Testis (tissue), 3 donors: Measurements from ENCODE around the gene KLHL11. TPM values are rescaled to one million over a fixed set of nuclear protein-coding genes. Genes with fewer than 3 reads are reported as not detected.

Experiments used
- DNase-seq: peaks from one replicate; pipeline ENCODE4 v3.0.0-alpha.2; 2019
- H3K27ac ChIP-seq, 2 donors: fragments of 200-600 bp; sonication (generic); one replicate each; pipeline ENCODE4 v1.5.1; 2019
- H3K27me3 ChIP-seq: fragments of 200-600 bp; sonication (generic); one replicate; pipeline ENCODE4 v1.5.1; 2019
- H3K36me3 ChIP-seq: fragments of 200-600 bp; sonication (generic); one replicate; pipeline ENCODE4 v1.5.1; 2017; ENCODE audit warnings: low read depth; ENCODE audit errors: missing control alignments
- H3K4me1 ChIP-seq: fragments of 200-600 bp; sonication (generic); one replicate; pipeline ENCODE4 v1.5.1; 2019
- H3K4me3 ChIP-seq, 2 donors: fragments of 200-600 bp; sonication (generic); one replicate each; pipeline ENCODE4 v1.5.1; 2017 to 2019
- H3K9me3 ChIP-seq: fragments of 200-600 bp; sonication (generic); one replicate; pipeline ENCODE4 v1.5.1; 2017
- POLR2A ChIP-seq: fragments of 450-650 bp; IDR thresholded peaks from one replicate; pipeline ENCODE4 v1.6.1; 2017; ENCODE audit warnings: antibody characterized with exemption, mild to moderate bottlenecking, moderate library complexity
- WGBS, 2 donors: methylation state at CpG; one replicate each; pipeline ENCODE4 v1.1.5; 2018; 5-methylcytosine and 5-hydroxymethylcytosine counted together
- intact Hi-C: fragments of 100-400 bp; cut with DNase I; formaldehyde crosslinking; loops from one replicate; pipeline ENCODE4 v1.15.1; 2023; ENCODE audit warnings: low total_unique reads
- polyA plus RNA-seq: library from polyadenylated mRNA; stranded (reverse); fragments of 350-450 nt; fragmentation: Illumina TruSeq; extraction: RNeasy Lipid Tissue Mini Kit (QIAGEN cat#74804); gene quantifications from one replicate; pipeline ENCODE4 v1.2.3, GENCODE V29; 2014; ENCODE audit warnings: low read depth, low replicate concordance; ENCODE audit not compliant: insufficient read depth
- total RNA-seq, 2 donors: library from RNA; depleted of rRNA; stranded (reverse); fragments of >200 nt; gene quantifications; one replicate each; pipeline ENCODE4 v1.2.3, GENCODE V29; 2016
- TF ChIP-seq, protein P1 (sequence below), 3 experiments: fragments of 450-650 bp in 2 of 3; fragments of 200-600 bp in 1 of 3; sonication (generic) in 1 of 3; IDR thresholded peaks; one replicate each; pipeline ENCODE4 v1.5.1; 2016 to 2019; ENCODE audit warnings: antibody characterized with exemption in 3 of 3, mild to moderate bottlenecking in 2 of 3, moderate library complexity in 1 of 3

KLHL11 gene
- total and polyA plus RNA-seq, 3 donors from 2014 or later = 28.2 to 70.2 (median 61.3) TPM

DNA sequence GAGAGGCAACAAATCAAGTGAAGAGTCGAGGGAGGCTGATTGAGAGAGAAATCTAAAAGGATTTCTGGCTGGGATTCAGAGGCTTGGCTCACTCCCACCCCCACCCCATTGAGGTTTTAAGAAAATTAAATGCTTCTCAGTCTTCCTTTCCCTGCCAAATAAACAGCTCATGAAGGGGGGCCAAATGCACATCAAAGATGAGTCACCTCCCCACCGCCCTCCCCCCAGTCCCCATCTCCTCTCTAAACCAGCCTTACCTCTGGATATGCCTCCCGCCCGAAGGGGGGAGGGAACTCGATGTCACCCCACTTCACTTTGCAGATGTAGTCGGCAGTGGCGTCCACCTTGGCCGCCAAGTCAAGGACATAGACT, 41.9 kb upstream of the KLHL11 start:
- 83 to 84% methylated on average over 8 of the region's 8 CpGs for WGBS, 2 donors
- no peaks in the 10 kb centered on the region for H3K27me3 ChIP-seq
- H3K9me3 ChIP-seq = no peaks in the 10 kb centered on the region
- H3K4me3 ChIP-seq = no peak overlapping the region
- H3K36me3 ChIP-seq = no peaks in the 10 kb centered on the region
- no peak for DNase-seq
- intact Hi-C loops = no loop called here
- H3K4me1 ChIP-seq = no peaks in the 10 kb centered on the region
- no peak overlapping the region for H3K27ac ChIP-seq
- TF ChIP-seq POLR2A = no peak
- TF ChIP-seq, protein P1, sequence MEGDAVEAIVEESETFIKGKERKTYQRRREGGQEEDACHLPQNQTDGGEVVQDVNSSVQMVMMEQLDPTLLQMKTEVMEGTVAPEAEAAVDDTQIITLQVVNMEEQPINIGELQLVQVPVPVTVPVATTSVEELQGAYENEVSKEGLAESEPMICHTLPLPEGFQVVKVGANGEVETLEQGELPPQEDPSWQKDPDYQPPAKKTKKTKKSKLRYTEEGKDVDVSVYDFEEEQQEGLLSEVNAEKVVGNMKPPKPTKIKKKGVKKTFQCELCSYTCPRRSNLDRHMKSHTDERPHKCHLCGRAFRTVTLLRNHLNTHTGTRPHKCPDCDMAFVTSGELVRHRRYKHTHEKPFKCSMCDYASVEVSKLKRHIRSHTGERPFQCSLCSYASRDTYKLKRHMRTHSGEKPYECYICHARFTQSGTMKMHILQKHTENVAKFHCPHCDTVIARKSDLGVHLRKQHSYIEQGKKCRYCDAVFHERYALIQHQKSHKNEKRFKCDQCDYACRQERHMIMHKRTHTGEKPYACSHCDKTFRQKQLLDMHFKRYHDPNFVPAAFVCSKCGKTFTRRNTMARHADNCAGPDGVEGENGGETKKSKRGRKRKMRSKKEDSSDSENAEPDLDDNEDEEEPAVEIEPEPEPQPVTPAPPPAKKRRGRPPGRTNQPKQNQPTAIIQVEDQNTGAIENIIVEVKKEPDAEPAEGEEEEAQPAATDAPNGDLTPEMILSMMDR (IDR thresholded peaks at IDR 0.05) = no peak

DNA sequence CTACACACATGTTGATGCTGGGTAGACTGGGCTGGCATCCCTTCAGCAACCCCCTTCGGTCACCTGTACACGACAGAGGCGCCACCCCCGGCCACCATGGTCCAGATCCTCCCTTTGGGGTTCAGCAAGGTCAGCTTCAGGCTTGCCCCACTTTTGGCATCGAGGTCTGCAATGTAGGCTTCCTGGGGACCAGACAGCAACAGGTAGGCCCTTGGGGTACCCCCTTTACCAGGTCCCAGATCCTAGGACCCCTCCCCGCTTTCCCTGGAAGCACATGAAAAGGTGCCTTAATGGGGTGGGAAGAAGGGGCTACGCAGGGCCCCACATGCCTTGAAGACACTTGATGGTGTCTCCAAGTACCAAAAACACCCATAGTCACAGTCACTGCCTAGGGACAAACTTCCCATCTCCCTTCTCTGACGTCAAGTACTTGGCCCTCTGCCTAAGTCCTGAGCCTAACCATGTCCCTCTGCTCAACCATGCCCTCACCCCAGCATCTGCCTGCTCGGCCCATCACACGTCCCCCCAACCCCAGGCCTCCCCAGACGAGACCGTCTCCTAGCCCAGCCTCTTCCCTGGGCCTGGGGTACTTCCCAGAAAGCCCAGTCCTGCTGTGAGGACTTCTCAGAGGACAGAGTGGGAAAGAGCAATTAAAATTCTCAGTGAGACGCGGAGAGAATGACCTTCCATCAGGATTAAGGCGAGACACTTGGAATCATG, 41.4 kb upstream of the KLHL11 start:
- Histone ChIP-seq H3K27ac (no peak overlapping the region), H3K4me3 (no peak overlapping the region)
- DNase-seq = no peak

DNA sequence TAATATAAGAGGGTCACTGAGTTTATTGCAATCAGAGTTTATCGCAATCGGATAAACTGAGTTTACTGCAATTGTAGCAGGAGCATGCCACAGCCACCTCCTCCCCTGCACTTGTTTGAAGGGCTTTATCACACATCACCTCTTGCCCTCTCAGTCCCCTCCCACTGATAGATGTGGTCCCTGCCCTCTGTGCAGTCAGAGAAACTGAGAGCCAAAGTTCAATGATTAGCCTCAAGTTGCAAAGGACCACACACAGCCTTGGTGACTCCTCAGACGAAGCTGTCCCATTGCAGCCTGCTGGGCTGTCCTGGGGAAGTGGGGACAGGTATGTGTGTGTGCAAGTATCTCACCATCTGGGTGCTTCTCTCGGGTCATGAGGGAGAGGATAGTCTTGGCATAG, 39.9 kb upstream of the KLHL11 start:
- Histone ChIP-seq H3K36me3 (no peaks in the 10 kb centered on the region), H3K27me3 (no peaks in the 10 kb centered on the region), H3K4me1 (no peaks in the 10 kb centered on the region), H3K4me3 (no peak overlapping the region), H3K9me3 (no peaks in the 10 kb centered on the region), H3K27ac (no peak overlapping the region)
- TF ChIP-seq POLR2A = no peak
- TF ChIP-seq, protein P1 (IDR thresholded peaks at IDR 0.05) = no peak
- intact Hi-C loops = no loop called here
- 92 to 93% methylated on average over 4 of the region's 4 CpGs for WGBS, 2 donors
- DNase-seq = no peak

More for the DNA sequence above, 41.4 kb upstream of the KLHL11 start:
- H3K36me3 ChIP-seq = no peaks in the 10 kb centered on the region
- H3K4me1 ChIP-seq = no peaks in the 10 kb centered on the region
- H3K9me3 ChIP-seq = no peaks in the 10 kb centered on the region
- TF ChIP-seq, protein P1 (IDR thresholded peaks at IDR 0.05) = no peak
- TF ChIP-seq POLR2A = no peak
- no peaks in the 10 kb centered on the region for H3K27me3 ChIP-seq
- intact Hi-C loops = no loop called here
- WGBS, 2 donors = 84 to 92% methylated on average over 9 to 15 of the region's 15 CpGs

DNA sequence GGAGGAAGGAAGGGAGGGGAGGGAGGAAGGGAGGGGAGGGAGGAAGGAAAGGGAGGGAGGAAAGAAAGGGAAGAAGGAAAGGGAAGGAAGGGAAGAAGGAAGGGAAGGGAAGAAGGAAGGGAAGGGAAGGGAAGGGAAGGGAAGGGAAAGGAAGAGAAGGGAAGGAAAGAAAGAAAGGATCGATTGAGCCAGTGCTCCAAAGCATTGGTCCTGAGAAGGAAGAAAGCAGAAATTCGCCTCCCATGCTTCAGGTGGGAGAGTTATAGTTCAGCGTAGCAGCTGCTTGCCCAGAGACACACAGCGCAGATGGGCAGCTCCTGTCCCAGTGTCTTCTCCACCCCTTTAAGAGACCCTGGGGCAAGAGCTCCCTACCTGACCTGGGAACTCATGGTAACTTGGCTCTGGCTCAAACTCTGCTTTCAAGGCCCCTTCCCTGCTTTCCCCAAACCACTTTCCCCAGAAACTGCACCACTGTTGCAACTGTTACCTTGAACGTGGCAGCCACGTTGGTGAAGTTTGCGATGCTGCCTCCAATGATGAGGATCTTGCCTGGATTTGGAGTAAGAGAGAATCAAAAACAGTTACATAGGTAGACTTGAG, 39.1 kb upstream of the KLHL11 start:
- H3K9me3 ChIP-seq = no peaks in the 10 kb centered on the region
- no peak overlapping the region for H3K4me3 ChIP-seq
- no peaks in the 10 kb centered on the region for H3K36me3 ChIP-seq
- TF ChIP-seq, protein P1 (IDR thresholded peaks at IDR 0.05) = no peak
- no peak for TF ChIP-seq POLR2A
- H3K4me1 ChIP-seq = no peaks in the 10 kb centered on the region
- no peaks in the 10 kb centered on the region for H3K27me3 ChIP-seq
- DNase-seq = no peak
- H3K27ac ChIP-seq = no peak overlapping the region
- 89 to 93% methylated on average over 7 of the region's 7 CpGs for WGBS, 2 donors
- intact Hi-C loops = no loop called here

DNA sequence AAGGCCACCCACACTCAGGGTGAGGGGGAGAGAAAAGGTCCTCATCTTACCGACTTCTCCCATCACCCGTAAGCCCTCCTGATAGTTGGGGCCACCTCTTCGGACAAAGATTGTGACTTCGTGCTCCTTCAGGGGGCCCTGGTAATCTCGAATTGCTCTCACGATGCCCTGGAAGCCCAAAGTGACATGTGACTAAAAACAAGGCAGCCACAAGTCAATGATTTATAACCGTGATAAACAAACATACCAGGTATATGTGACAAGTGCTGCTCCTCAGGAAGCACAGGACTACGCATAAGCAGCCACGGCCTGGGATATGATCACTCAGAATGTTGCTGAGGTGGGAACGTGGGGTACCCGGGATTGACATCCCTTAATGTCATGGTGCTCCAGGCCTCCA, 36.4 kb upstream of the KLHL11 start:
- H3K27ac ChIP-seq = no peak overlapping the region
- DNase-seq = no peak
- H3K9me3 ChIP-seq = no peaks in the 10 kb centered on the region
- H3K4me3 ChIP-seq = no peak overlapping the region
- TF ChIP-seq, protein P1 (IDR thresholded peaks at IDR 0.05) = no peak
- TF ChIP-seq POLR2A = no peak
- no peaks in the 10 kb centered on the region for H3K27me3 ChIP-seq
- H3K4me1 ChIP-seq = no peaks in the 10 kb centered on the region
- 83 to 87% methylated on average over 11 of the region's 11 CpGs for WGBS, 2 donors
- intact Hi-C loops = no loop called here
- peaks cover 4% of the 10 kb centered on the region for H3K36me3 ChIP-seq
